Activated T-helper 1 cell treated with anti-CD3 and anti-CD28 coated beads, Interleukin-12 subunit alpha, Interleukin-12 subunit beta, Interleukin-2, Interleukin-4 antibody, amounts not matched to agents 30 ng/mL and 10 ng/mL and 1 ng/mL, durations not matched to agents 14 hours and 24 hours and 36 hours (primary cell): Measurements from ENCODE around the gene LINGO3. TPM values are rescaled to one million over a fixed set of nuclear protein-coding genes. Genes with fewer than 3 reads are reported as not detected.

ENCODE experiments used
- DNase-seq: peaks from one replicate; pipeline ENCODE4 v3.0.0; 2021; ENCODE audit warnings: low spot score
- H3K27ac Mint-ChIP-seq: one replicate; pipeline ENCODE4 v1.8.0; 2021; ENCODE audit warnings: mild to moderate bottlenecking, mixed read lengths
- H3K27me3 Mint-ChIP-seq: one replicate; pipeline ENCODE4 v1.8.0; 2022; ENCODE audit warnings: mild to moderate bottlenecking, moderate library complexity, mixed read lengths; ENCODE audit not compliant: insufficient read depth
- H3K36me3 Mint-ChIP-seq: one replicate; pipeline ENCODE4 v1.8.0; 2021; ENCODE audit warnings: low read depth, mixed read lengths
- H3K4me1 Mint-ChIP-seq: one replicate; pipeline ENCODE4 v1.8.0; 2021; ENCODE audit warnings: low read depth, mixed read lengths
- H3K4me3 Mint-ChIP-seq: one replicate; pipeline ENCODE4 v1.8.0; 2021; ENCODE audit warnings: mild to moderate bottlenecking, moderate library complexity, mixed read lengths
- H3K9me3 Mint-ChIP-seq: one replicate; pipeline ENCODE4 v1.8.0; 2021; ENCODE audit warnings: mixed read lengths
- intact Hi-C: fragments of 100-400 bp; cut with micrococcal nuclease; formaldehyde crosslinking; loops from one replicate; pipeline ENCODE4 v1.15.1; 2024
- total RNA-seq: library from RNA; stranded (reverse); gene quantifications from 2 replicates; pipeline ENCODE4 v1.2.3, GENCODE V29; 2022

LINGO3 gene
- total RNA-seq, 1 donor from 2014 or later = 0.18 TPM

DNA sequence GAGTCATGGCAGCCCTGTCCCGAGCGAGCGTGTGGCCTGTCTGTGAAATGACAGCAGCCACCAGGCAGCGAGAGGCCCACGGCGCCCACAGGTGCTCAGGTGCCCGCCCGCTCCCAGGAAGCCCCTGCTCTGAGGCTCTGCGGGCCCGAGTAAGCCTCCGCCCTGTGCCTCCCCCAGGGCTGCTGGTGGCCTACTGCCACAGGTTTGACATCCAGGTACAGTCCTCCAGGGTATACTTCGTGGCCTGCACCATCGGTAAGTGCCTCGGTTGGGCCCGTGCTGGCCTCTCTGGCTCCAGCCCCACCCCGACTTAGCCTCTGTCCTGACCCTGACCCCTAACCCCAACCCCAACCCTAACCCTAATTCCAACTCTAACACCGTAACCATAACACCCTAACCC lies 37.1 kb upstream of the LINGO3 start:
- Mint-ChIP-seq H3K9me3 (no peaks in the 10 kb centered on the region), H3K27me3 (no peaks in the 10 kb centered on the region), H3K36me3 (peaks cover 2% of the 10 kb centered on the region), H3K4me1 (no peaks in the 10 kb centered on the region), H3K27ac (no peak overlapping the region), H3K4me3 (no peak overlapping the region)
- DNase-seq = no peak
- intact Hi-C loops = no loop called here

DNA sequence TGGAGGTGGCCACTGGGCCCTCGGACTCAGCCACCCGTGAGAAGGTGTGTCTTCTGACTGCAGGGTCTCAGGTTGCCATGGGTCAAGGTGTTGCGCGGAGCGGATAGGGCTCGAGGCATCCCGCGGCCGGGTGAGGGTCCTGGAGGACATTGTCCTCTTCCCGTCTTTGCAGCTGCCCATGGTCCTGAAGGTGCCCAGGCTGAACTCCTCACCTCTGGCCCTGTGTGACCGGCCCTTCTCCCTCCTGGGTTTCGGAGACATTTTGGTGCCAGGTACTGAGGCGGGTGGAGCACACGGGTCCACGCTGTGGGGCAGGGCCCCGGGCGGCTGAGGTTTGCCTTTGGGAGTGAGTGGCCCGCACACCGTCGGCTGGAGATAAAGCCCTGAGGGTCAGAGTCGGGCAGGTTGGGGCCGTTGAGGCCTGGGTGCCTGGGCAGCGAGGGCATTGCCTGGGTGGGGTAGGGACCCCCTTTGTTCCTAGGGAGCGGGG lies 36.5 kb upstream of the LINGO3 start:
- no peak for DNase-seq
- no peaks in the 10 kb centered on the region for H3K27me3 Mint-ChIP-seq
- peaks cover 2% of the 10 kb centered on the region for H3K36me3 Mint-ChIP-seq
- intact Hi-C loops = no loop called here
- no peaks in the 10 kb centered on the region for H3K4me1 Mint-ChIP-seq
- no peaks in the 10 kb centered on the region for H3K9me3 Mint-ChIP-seq
- H3K4me3 Mint-ChIP-seq = no peak overlapping the region
- no peak overlapping the region for H3K27ac Mint-ChIP-seq

DNA sequence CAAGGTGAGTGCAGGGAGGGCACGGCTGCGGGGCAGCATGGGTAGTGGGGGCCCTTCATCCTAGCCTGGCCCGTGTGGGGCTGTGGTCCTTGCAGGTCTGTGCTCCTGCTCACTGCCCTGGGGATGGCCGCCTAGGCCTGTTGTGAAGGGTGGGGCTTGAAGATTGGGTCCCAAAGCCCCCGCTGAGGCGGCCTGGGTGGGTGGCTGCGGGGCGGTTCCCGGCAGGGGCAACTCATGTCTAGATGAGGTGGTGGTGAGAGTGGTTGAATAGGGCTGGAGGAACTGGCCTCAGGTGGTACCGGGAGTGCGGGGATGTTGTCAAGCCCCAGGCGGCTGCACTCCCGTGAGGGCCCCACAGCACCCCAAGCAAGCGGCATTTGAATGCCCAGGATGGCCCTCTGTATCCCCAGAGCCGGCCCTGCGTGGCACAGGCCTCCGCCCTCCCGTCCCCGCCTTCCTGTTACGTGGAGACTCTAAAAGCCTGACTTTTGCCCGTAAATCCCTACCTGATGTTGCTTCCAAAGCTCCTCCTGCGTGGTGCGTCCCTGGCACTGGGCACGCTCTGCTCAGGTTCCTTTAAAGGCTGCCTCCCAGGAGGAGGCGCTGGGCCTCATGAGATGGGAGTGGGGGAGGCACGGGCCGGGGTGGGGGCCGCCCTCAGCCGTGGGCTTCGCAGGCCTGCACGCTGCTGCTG lies 35.5 kb upstream of the LINGO3 start:
- Mint-ChIP-seq H3K4me1 (no peaks in the 10 kb centered on the region), H3K36me3 (peaks cover 2% of the 10 kb centered on the region), H3K9me3 (no peaks in the 10 kb centered on the region), H3K27me3 (no peaks in the 10 kb centered on the region), H3K4me3 (no peak overlapping the region), H3K27ac (no peak overlapping the region)
- no peak for DNase-seq
- intact Hi-C loops = no loop called here

DNA sequence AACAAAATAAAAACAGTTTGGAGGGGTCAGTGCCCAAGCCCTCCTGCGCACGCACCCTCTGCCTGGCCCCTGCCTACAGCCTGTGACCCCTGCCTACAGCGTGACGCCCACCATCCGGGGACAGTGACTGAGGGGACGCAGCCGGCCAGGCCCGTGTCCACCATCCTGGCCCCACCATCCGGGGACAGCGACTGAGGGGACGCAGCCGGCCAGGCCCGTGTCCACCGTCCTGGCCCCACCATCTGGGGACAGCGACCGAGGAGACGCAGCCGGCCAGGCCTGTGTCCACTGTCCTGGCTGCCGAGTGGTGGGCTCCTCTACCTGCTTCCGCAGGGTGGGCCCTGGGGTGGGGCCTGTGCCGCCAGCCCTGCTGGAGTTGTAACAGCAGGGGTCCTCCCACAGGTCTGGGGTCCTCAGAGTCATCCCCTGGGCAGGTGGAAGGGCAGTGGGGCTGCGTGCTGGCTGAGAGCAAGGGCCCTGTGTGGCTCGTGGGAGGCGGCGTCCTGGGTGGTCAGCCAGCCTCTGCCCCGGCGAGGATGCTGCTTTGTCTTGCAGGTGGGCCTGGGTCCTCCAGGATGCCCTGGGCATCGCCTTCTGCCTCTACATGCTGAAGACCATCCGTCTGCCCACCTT lies 34.8 kb upstream of the LINGO3 start:
- intact Hi-C loops = no loop called here
- Mint-ChIP-seq H3K4me1 (no peaks in the 10 kb centered on the region), H3K27ac (no peak overlapping the region), H3K4me3 (no peak overlapping the region), H3K36me3 (peaks cover 2% of the 10 kb centered on the region), H3K9me3 (no peaks in the 10 kb centered on the region), H3K27me3 (no peaks in the 10 kb centered on the region)
- DNase-seq = no peak

DNA sequence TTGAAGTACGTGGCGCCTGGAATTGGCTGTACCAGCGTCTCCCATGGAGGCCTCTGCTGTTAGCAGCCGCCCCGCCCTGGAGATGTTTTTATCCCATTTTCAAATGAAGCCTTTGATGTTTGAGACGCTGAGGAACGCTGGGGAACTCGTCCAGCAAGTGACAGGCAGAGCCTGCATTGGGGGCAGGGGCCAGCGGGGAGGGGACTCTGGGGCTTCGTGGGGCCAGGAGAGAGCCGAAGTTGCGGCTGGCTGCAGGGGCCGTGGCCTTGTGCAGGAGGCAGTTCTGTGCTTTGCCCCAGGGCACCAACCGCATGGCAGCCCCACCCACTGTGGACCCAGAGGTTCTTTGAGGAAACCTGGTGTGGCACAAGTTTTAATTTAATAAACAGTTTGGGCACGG lies 34.0 kb upstream of the LINGO3 start:
- Mint-ChIP-seq H3K4me1 (no peaks in the 10 kb centered on the region), H3K36me3 (peaks cover 2% of the 10 kb centered on the region), H3K4me3 (no peak overlapping the region), H3K9me3 (no peaks in the 10 kb centered on the region), H3K27ac (no peak overlapping the region), H3K27me3 (no peaks in the 10 kb centered on the region)
- no peak for DNase-seq
- intact Hi-C loops = no loop called here

DNA sequence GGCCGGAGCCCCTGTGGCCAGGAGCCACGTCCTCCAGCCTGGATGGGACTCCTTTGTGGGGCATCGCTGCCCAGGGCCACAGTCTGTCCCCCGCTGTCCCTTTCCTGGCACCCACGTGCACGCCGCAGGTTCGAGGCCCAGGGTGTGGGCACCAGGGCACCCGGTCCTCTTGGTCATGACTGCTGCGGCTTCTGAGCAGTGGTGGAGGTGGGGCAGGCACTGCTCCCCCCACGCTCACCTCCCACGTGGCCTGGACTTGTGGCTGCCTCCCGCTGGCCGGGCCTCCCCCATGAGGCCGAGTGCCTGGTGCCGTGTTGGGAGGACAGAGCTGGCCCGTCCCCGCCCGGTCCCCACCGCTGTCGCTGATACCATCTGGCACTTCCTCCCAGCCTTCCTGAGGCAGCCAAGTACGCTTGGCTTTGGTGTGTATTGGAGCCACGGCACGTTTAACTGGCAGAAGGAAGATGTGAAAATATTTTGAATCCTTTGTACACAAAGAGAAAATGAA lies 33.3 kb upstream of the LINGO3 start:
- H3K27me3 Mint-ChIP-seq = no peaks in the 10 kb centered on the region
- peaks cover 3% of the 10 kb centered on the region for H3K36me3 Mint-ChIP-seq
- intact Hi-C loops = no loop called here
- H3K27ac Mint-ChIP-seq = no peak overlapping the region
- no peak overlapping the region for H3K4me3 Mint-ChIP-seq
- peaks cover 2% of the 10 kb centered on the region for H3K4me1 Mint-ChIP-seq
- H3K9me3 Mint-ChIP-seq = peaks cover under 1% of the 10 kb centered on the region
- no peak for DNase-seq

DNA sequence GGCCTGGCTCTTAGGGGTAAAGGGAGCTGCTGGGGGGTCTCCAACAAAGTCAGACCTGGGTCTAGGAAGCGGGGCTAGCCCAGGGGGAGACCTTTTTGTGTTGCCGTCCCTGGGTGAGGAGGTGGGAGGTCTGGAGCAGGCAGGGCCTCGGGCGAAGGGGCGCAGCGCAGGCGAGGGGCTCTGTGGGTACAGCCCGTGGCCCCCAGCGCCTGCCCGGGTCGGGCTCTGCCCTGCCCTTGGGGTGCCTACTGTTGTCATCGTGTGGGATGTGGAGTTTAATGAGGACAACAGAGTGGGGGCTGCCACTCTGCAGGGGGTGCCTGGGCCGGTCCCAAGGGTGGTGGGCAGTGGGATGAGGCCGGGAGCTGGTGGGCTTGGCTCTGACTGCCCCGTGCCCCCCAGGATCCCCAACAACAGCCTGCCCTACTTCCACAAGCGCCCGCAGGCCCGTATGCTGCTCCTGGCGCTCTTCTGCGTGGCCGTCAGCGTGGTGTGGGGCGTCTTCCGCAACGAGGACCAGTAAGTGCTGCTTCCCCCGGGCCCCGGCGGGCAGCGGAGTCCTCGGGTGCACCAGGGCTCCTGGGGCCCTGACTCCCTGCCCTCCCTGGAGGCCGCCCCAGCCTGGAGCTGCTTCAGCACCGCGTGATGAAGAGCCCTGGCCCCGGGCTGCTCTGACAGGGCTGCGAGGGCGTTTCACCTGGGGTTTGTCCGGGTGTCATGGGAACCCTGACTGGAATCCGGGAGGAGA lies 32.7 kb upstream of the LINGO3 start:
- intact Hi-C loops = no loop called here
- no peak for DNase-seq
- no peak overlapping the region for H3K4me3 Mint-ChIP-seq
- H3K4me1 Mint-ChIP-seq = peaks cover 8% of the 10 kb centered on the region
- H3K9me3 Mint-ChIP-seq = peaks cover 6% of the 10 kb centered on the region
- H3K27me3 Mint-ChIP-seq = no peaks in the 10 kb centered on the region
- H3K36me3 Mint-ChIP-seq = peaks cover 9% of the 10 kb centered on the region
- no peak overlapping the region for H3K27ac Mint-ChIP-seq

DNA sequence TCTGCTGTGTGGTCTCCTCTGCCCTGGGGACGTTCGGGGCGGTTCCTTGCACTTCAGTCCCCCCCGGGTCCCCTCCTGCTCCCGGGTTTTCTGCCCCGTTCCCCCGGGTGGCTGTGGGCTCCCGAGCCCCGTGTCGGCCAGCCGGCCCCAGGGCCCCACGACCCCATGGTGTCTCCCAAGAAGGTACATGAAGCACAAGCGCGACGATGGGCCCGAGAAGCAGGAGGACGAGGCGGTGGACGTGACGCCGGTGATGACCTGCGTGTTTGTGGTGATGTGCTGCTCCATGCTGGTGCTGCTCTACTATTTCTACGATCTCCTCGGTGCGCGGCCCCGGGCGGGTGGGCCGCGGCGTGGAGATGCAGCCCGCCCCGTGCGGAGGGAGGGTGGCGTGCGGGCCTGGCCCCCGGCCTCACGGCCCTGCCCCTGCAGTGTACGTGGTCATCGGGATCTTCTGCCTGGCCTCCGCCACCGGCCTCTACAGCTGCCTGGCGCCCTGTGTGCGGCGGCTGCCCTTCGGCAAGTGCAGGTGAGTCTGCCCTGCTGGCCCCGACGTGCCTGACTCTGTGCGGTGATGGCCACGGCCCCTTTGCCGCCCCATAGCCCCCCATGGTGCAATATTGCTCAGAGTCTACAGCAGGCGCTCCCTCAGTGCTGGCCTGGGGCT lies 31.8 kb upstream of the LINGO3 start:
- peaks cover 10% of the 10 kb centered on the region for H3K4me1 Mint-ChIP-seq
- no peak overlapping the region for H3K27ac Mint-ChIP-seq
- H3K4me3 Mint-ChIP-seq = no peak overlapping the region
- peaks cover 10% of the 10 kb centered on the region for H3K36me3 Mint-ChIP-seq
- no peak for DNase-seq
- H3K9me3 Mint-ChIP-seq = peaks cover 8% of the 10 kb centered on the region
- no peaks in the 10 kb centered on the region for H3K27me3 Mint-ChIP-seq
- intact Hi-C loops = no loop called here

DNA sequence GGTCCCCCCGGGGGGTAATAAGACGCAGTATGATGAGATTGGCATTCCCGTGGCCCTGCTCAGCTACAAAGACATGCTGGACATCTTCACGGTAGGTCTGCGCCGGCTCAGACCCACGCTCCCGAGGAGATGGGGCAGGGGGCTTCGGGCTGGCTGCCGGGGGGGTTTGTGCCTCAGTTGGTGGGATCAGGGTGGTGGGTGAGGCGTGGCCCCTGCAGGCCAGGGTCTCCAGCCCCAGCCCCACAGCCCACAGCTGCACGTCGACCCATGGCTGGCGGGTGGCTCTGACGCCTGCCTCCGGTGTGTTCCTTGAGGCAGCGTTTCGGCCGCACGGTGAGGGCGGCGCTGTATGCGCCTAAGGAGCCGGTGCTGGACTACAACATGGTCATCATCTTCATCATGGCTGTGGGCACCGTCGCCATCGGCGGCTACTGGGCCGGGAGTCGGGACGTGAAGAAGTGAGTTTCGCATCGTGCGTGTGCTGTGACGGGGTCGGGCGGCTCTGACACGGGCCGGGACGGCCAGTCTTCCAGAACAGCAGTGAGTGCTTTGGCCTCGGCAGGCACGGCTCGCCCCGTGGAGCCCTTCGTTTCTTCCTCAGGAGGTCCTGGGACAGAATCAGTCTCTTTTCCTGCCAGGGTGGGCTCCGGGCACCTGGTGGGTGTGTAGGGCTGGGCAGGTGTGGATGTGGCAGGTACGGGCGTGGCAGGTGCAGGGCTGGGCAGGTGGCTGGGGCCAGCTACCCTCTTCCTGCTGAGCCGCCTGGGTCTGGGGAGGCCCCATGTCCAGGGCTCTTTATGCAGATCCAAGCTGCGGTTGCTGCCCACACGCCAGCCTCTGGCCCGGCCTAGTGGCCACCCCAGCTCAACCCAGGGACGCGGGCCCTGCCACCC lies 31.0 kb upstream of the LINGO3 start:
- Mint-ChIP-seq H3K36me3 (peaks cover 9% of the 10 kb centered on the region), H3K4me3 (no peak overlapping the region)
- intact Hi-C loops = no loop called here

DNA sequence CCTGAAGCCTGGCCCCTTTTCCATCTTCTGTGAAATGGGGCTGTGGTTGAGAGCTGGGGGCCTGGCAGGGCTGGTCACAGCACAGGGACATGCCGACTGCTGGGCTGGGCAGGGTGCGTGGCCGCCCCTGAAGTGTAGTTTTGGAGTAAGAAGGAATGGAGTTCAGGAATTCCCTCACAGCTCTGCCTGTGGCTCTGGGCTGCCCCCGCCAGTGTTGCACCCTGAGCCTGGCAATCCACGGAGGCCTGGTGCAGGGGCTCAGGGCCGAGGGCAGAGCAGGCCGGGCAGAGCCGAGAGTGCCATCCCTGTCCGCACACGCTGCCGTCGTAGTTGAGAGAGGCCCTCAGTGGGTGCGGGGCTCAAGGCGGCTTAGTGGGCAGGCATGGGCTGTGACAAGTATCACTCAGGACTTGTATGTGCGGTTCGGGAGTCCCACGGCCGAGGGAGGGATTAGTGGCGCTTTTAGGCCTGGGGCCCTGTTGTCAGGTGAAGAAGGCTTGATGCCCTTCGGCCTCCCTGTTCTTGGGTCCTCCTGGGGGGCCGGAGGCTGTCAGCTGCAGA lies 30.2 kb upstream of the LINGO3 start:
- Mint-ChIP-seq H3K27me3 (no peaks in the 10 kb centered on the region), H3K4me3 (no peak overlapping the region), H3K9me3 (peaks cover 8% of the 10 kb centered on the region), H3K4me1 (peaks cover 10% of the 10 kb centered on the region), H3K36me3 (peaks cover 9% of the 10 kb centered on the region), H3K27ac (no peak overlapping the region)
- intact Hi-C loops = no loop called here
- no peak for DNase-seq

More for the DNA sequence above, 31.0 kb upstream of the LINGO3 start:
- Mint-ChIP-seq H3K4me1 (peaks cover 10% of the 10 kb centered on the region), H3K27me3 (no peaks in the 10 kb centered on the region), H3K9me3 (peaks cover 8% of the 10 kb centered on the region), H3K27ac (no peak overlapping the region)
- no peak for DNase-seq

DNA sequence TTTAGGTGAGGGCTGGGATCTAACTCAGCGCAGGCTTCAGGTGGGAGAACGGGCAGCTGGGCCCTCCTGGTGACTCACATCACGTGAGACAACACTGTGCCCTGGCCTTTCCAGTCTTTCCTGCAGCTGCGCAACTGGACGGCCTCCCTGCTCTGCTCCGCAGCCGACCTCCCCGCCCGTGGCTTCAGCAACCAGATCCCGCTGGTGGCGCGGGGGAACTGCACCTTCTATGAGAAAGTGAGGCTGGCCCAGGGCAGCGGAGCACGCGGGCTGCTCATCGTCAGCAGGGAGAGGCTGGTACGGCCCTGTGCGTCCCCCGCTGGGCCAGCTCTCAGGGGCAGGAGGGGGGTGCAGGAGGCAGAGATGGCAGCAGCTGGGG lies 29.4 kb upstream of the LINGO3 start:
- H3K4me3 Mint-ChIP-seq = no peak overlapping the region
- H3K4me1 Mint-ChIP-seq = peaks cover 12% of the 10 kb centered on the region
- H3K27me3 Mint-ChIP-seq = no peaks in the 10 kb centered on the region
- peaks cover 8% of the 10 kb centered on the region for H3K9me3 Mint-ChIP-seq
- H3K27ac Mint-ChIP-seq = no peak overlapping the region
- DNase-seq = no peak
- intact Hi-C loops = no loop called here
- H3K36me3 Mint-ChIP-seq = peaks cover 9% of the 10 kb centered on the region
